GM23338 (cell line): ENCODE measurements around the gene RER1.

ENCODE experiments used
- CREB1 ChIP-seq: fragments of 250-450 bp; sonication (Bioruptor Pico); IDR thresholded peaks from 2 replicates; pipeline ENCODE4 v1.5.0; 2020; ENCODE audit warnings: low read depth, mild to moderate bottlenecking, moderate library complexity
- EZH2 ChIP-seq: fragments of 200-600 bp; sonication (generic); IDR thresholded peaks from one replicate; pipeline ENCODE4 v1.8.0; 2017; ENCODE audit warnings: antibody characterized with exemption, mild to moderate bottlenecking, low read depth; ENCODE audit not compliant: unreplicated experiment
- EZH2phosphoT487 ChIP-seq: fragments of 200-600 bp; sonication (generic); IDR thresholded peaks from one replicate; pipeline ENCODE4 v1.8.1; 2018; ENCODE audit warnings: antibody characterized with exemption; ENCODE audit not compliant: unreplicated experiment
- JUNB ChIP-seq: IDR thresholded peaks from one replicate; pipeline ENCODE4 v1.6.1; 2016; ENCODE audit warnings: antibody characterized with exemption; ENCODE audit not compliant: unreplicated experiment
- POLR2AphosphoS5 ChIP-seq: IDR thresholded peaks from 2 replicates; pipeline ENCODE4 v1.6.1; 2016; ENCODE audit warnings: antibody characterized with exemption, low read depth
- ZNF114 ChIP-seq: fragments of 250-450 bp; sonication (Bioruptor Pico); IDR thresholded peaks from 2 replicates; pipeline ENCODE4 v1.5.0; 2020; ENCODE audit warnings: mild to moderate bottlenecking, moderate library complexity
- ZNF331 ChIP-seq: fragments of 250-450 bp; sonication (Bioruptor Pico); IDR thresholded peaks from 2 replicates; pipeline ENCODE4 v1.5.0; 2020; ENCODE audit warnings: low read depth, mild to moderate bottlenecking, moderate library complexity
- TF ChIP-seq, protein P1 (sequence below), 2 experiments: fragments of 200-600 bp in 1 of 2; sonication (generic) in 1 of 2; conservative IDR thresholded peaks; 2 replicates each; pipeline versions ENCODE4 v1.5.1 to v1.6.1; 2016 to 2017; ENCODE audit warnings: antibody characterized with exemption in 2 of 2, low read depth in 2 of 2, mild to moderate bottlenecking in 2 of 2, moderate library complexity in 1 of 2
- TF ChIP-seq, protein P2 (sequence below): IDR thresholded peaks from one replicate; pipeline ENCODE4 v1.6.1; 2018; ENCODE audit warnings: antibody characterized with exemption; ENCODE audit not compliant: unreplicated experiment
- TF ChIP-seq, protein P3 (sequence below): IDR thresholded peaks from 2 replicates; pipeline ENCODE4 v1.6.1; 2016; ENCODE audit warnings: antibody characterized with exemption
- TF ChIP-seq, protein P4 (sequence below): fragments of 250-450 bp; sonication (Bioruptor Pico); IDR thresholded peaks from 2 replicates; pipeline ENCODE4 v1.5.0; 2020; ENCODE audit warnings: mild to moderate bottlenecking, moderate library complexity

DNA sequence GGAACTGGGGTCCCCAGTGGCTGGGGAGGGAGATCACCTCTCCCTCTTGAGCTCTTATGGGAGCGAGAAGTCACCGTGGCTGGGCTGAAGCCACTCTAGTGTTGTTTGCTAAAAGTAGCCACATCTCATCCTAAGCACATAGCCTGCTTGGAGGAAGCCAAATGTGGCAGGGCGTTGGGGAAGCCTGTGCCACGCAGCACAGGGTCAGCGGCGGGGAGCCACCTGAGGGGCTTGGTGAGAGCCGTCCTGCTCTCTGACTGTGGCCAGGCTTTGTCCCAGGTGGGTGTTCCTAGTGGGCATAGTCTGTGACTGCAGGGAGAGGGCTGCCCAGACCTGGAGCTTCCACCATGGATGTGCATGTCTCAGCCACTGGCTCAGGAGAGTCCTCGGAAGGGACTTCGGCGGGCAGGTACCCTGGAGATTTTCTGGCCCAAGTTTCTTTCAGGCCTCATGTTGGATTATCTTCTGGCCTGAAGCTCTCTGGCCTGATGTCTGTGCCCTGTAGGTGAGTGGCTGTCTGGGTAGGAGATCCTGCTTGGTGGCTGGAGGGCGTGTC, 39.2 kb upstream of the RER1 start:
- TF ChIP-seq, protein P1, sequence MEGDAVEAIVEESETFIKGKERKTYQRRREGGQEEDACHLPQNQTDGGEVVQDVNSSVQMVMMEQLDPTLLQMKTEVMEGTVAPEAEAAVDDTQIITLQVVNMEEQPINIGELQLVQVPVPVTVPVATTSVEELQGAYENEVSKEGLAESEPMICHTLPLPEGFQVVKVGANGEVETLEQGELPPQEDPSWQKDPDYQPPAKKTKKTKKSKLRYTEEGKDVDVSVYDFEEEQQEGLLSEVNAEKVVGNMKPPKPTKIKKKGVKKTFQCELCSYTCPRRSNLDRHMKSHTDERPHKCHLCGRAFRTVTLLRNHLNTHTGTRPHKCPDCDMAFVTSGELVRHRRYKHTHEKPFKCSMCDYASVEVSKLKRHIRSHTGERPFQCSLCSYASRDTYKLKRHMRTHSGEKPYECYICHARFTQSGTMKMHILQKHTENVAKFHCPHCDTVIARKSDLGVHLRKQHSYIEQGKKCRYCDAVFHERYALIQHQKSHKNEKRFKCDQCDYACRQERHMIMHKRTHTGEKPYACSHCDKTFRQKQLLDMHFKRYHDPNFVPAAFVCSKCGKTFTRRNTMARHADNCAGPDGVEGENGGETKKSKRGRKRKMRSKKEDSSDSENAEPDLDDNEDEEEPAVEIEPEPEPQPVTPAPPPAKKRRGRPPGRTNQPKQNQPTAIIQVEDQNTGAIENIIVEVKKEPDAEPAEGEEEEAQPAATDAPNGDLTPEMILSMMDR (conservative IDR thresholded peaks at IDR 0.05; ENCODE audit: low read depth in 2 of 2) = no peak
- TF ChIP-seq POLR2AphosphoS5 (no peak), JUNB (no peak), EZH2 (no peak), EZH2phosphoT487 (no peak), ZNF114 (CRISPR knock-in tag) (no peak), CREB1 (CRISPR knock-in tag) (no peak), ZNF331 (no peak)
- TF ChIP-seq, protein P2, sequence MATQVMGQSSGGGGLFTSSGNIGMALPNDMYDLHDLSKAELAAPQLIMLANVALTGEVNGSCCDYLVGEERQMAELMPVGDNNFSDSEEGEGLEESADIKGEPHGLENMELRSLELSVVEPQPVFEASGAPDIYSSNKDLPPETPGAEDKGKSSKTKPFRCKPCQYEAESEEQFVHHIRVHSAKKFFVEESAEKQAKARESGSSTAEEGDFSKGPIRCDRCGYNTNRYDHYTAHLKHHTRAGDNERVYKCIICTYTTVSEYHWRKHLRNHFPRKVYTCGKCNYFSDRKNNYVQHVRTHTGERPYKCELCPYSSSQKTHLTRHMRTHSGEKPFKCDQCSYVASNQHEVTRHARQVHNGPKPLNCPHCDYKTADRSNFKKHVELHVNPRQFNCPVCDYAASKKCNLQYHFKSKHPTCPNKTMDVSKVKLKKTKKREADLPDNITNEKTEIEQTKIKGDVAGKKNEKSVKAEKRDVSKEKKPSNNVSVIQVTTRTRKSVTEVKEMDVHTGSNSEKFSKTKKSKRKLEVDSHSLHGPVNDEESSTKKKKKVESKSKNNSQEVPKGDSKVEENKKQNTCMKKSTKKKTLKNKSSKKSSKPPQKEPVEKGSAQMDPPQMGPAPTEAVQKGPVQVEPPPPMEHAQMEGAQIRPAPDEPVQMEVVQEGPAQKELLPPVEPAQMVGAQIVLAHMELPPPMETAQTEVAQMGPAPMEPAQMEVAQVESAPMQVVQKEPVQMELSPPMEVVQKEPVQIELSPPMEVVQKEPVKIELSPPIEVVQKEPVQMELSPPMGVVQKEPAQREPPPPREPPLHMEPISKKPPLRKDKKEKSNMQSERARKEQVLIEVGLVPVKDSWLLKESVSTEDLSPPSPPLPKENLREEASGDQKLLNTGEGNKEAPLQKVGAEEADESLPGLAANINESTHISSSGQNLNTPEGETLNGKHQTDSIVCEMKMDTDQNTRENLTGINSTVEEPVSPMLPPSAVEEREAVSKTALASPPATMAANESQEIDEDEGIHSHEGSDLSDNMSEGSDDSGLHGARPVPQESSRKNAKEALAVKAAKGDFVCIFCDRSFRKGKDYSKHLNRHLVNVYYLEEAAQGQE = no peak
- TF ChIP-seq, protein P3, sequence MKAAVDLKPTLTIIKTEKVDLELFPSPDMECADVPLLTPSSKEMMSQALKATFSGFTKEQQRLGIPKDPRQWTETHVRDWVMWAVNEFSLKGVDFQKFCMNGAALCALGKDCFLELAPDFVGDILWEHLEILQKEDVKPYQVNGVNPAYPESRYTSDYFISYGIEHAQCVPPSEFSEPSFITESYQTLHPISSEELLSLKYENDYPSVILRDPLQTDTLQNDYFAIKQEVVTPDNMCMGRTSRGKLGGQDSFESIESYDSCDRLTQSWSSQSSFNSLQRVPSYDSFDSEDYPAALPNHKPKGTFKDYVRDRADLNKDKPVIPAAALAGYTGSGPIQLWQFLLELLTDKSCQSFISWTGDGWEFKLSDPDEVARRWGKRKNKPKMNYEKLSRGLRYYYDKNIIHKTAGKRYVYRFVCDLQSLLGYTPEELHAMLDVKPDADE = no peak
- TF ChIP-seq, protein P4, sequence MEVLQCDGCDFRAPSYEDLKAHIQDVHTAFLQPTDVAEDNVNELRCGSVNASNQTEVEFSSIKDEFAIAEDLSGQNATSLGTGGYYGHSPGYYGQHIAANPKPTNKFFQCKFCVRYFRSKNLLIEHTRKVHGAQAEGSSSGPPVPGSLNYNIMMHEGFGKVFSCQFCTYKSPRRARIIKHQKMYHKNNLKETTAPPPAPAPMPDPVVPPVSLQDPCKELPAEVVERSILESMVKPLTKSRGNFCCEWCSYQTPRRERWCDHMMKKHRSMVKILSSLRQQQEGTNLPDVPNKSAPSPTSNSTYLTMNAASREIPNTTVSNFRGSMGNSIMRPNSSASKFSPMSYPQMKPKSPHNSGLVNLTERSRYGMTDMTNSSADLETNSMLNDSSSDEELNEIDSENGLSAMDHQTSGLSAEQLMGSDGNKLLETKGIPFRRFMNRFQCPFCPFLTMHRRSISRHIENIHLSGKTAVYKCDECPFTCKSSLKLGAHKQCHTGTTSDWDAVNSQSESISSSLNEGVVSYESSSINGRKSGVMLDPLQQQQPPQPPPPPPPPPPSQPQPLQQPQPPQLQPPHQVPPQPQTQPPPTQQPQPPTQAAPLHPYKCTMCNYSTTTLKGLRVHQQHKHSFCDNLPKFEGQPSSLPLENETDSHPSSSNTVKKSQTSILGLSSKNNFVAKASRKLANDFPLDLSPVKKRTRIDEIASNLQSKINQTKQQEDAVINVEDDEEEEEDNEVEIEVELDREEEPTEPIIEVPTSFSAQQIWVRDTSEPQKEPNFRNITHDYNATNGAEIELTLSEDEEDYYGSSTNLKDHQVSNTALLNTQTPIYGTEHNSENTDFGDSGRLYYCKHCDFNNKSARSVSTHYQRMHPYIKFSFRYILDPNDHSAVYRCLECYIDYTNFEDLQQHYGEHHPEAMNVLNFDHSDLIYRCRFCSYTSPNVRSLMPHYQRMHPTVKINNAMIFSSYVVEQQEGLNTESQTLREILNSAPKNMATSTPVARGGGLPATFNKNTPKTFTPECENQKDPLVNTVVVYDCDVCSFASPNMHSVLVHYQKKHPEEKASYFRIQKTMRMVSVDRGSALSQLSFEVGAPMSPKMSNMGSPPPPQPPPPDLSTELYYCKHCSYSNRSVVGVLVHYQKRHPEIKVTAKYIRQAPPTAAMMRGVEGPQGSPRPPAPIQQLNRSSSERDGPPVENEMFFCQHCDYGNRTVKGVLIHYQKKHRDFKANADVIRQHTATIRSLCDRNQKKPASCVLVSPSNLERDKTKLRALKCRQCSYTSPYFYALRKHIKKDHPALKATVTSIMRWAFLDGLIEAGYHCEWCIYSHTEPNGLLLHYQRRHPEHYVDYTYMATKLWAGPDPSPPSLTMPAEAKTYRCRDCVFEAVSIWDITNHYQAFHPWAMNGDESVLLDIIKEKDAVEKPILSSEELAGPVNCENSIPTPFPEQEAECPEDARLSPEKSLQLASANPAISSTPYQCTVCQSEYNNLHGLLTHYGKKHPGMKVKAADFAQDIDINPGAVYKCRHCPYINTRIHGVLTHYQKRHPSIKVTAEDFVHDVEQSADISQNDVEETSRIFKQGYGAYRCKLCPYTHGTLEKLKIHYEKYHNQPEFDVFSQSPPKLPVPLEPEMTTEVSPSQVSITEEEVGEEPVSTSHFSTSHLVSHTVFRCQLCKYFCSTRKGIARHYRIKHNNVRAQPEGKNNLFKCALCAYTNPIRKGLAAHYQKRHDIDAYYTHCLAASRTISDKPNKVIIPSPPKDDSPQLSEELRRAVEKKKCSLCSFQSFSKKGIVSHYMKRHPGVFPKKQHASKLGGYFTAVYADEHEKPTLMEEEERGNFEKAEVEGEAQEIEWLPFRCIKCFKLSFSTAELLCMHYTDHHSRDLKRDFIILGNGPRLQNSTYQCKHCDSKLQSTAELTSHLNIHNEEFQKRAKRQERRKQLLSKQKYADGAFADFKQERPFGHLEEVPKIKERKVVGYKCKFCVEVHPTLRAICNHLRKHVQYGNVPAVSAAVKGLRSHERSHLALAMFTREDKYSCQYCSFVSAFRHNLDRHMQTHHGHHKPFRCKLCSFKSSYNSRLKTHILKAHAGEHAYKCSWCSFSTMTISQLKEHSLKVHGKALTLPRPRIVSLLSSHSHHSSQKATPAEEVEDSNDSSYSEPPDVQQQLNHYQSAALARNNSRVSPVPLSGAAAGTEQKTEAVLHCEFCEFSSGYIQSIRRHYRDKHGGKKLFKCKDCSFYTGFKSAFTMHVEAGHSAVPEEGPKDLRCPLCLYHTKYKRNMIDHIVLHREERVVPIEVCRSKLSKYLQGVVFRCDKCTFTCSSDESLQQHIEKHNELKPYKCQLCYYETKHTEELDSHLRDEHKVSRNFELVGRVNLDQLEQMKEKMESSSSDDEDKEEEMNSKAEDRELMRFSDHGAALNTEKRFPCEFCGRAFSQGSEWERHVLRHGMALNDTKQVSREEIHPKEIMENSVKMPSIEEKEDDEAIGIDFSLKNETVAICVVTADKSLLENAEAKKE (CRISPR knock-in tag) = no peak
